DMS53 treated with DMSO at 0.1 percent for 48 hours (cell line): ENCODE measurements around the gene KRT2.

Experiments
- DNase-seq: peaks from one replicate; lab custom pipeline; 2025; ENCODE audit not compliant: unreplicated experiment; lab: John Stamatoyannopoulos, UW

The KRT2 gene

GRCh38 chr12:52600941-52601481 is 51.0 kb downstream of the KRT2 start, which contains the start of gene KRT72:
TSS of gene KRT72 (minus strand) at chr12:52601463. CDS start at chr12:52601452, 11 bp downstream.
- no peak for DNase-seq

GRCh38 chr12:52600475-52600874 is 51.5 kb downstream of the KRT2 start:
- DNase-seq = no peak

GRCh38 chr12:52600071-52600470 is 51.9 kb downstream of the KRT2 start:
- no peak for DNase-seq

GRCh38 chr12:52598966-52599365 is 53.0 kb downstream of the KRT2 start:
- no peak for DNase-seq
